Natural killer cell (primary cell): Measurements from ENCODE around the gene NPY2R. TPM values are rescaled to one million over a fixed set of nuclear protein-coding genes. Genes with fewer than 3 reads are reported as not detected.

ENCODE experiments used
- ATAC-seq, 3 donors: fragments of 150-1000 bp in 2 of 3; fragments of 200-7000 bp in 1 of 3; cut with Tn5 transposase; 1 replicate in 1 of 3; 2 replicates in 2 of 3; pipeline ENCODE4 v1.10.0; 2021; ENCODE audit warnings: mild to moderate bottlenecking in 2 of 3, moderate library complexity in 2 of 3
- DNase-seq, 2 donors: peaks; one replicate each; pipeline versions ENCODE4 v3.0.0 to v3.0.0-alpha.2; 2013 to 2021; ENCODE audit warnings: mixed read lengths in 1 of 2
- H3K27ac ChIP-seq: one replicate; pipeline ENCODE4 v1.5.1; 2013; ENCODE audit warnings: mild to moderate bottlenecking, low read length
- H3K27me3 ChIP-seq: one replicate; pipeline ENCODE4 v1.6.1; 2013; ENCODE audit warnings: low read length; ENCODE audit not compliant: control insufficient read depth, insufficient read depth
- H3K36me3 ChIP-seq: one replicate; pipeline ENCODE4 v1.6.1; 2013; ENCODE audit warnings: low read length; ENCODE audit not compliant: control insufficient read depth, insufficient read depth
- H3K4me1 ChIP-seq: one replicate; pipeline ENCODE4 v1.6.1; 2013; ENCODE audit warnings: low read length; ENCODE audit not compliant: control insufficient read depth, insufficient read depth
- H3K4me3 ChIP-seq: one replicate; pipeline ENCODE4 v1.5.1; 2013; ENCODE audit warnings: low read length
- H3K9me3 ChIP-seq: one replicate; pipeline ENCODE4 v1.6.1; 2013; ENCODE audit warnings: low read length; ENCODE audit not compliant: control insufficient read depth, insufficient read depth
- H3K27ac Mint-ChIP-seq, 2 donors: one replicate each; pipeline ENCODE4 v1.8.0; 2022; ENCODE audit warnings: mild to moderate bottlenecking in 2 of 2, mixed read lengths in 2 of 2, moderate library complexity in 1 of 2
- H3K27me3 Mint-ChIP-seq, 2 donors: one replicate each; pipeline ENCODE4 v1.8.0; 2022; ENCODE audit warnings: low read depth in 2 of 2, mixed read lengths in 2 of 2
- H3K36me3 Mint-ChIP-seq: one replicate; pipeline ENCODE4 v1.8.0; 2022; ENCODE audit warnings: mixed read lengths
- H3K4me1 Mint-ChIP-seq, 2 donors: one replicate each; pipeline ENCODE4 v1.8.0; 2022; ENCODE audit warnings: mixed read lengths in 2 of 2
- H3K4me3 Mint-ChIP-seq: one replicate; pipeline ENCODE4 v1.8.0; 2022; ENCODE audit warnings: mild to moderate bottlenecking, moderate library complexity, mixed read lengths
- H3K9me3 Mint-ChIP-seq, 2 donors: one replicate each; pipeline ENCODE4 v1.8.0; 2022; ENCODE audit warnings: mixed read lengths in 2 of 2
- WGBS: methylation state at CpG from one replicate; pipeline ENCODE4 v1.1.7; 2013; ENCODE audit warnings: missing lambda C conversion rate; ENCODE audit not compliant: insufficient coverage; 5-methylcytosine and 5-hydroxymethylcytosine counted together
- intact Hi-C: fragments of 100-400 bp; cut with micrococcal nuclease; formaldehyde crosslinking; loops from one replicate; pipeline ENCODE4 v1.14.2; 2022
- total RNA-seq, 4 donors: library from RNA; stranded (reverse); fragments of 120-200 nt in 1 of 4; gene quantifications; one replicate each; pipeline versions ENCODE4 v1.2.3 to v1.2.4, GENCODE V29; 2013 to 2022
- TF ChIP-seq, protein P1 (sequence below): fragments of 200-600 bp; IDR thresholded peaks from one replicate; pipeline ENCODE4 v1.8.0; 2022; ENCODE audit warnings: antibody characterized with exemption

Gene NPY2R
- total RNA-seq, 3 donors from 2014 or later (not counting 1 experiment from before 2014, with no cell fraction given) = not detected

DNA sequence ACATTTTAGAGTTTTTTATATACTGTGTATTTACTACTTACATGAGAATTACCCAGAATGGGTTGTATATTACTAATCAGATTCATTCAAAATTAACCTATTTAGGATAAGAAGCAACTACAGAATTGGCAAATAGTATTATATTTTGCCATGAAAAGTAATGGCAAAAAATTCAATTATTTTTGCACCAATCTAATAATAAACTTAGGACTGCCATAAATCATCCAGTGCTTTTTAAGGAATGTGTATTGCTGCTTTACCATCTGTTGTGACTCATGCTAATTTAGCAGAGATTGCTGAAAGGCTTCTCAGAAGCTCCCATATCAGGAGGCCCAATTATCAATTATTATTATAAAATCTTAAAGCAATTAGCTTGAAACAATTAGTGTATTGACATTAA, 24.0 kb downstream of the NPY2R start:
- intact Hi-C loops = no loop called here
- H3K27me3 ChIP-seq = no peaks in the 10 kb centered on the region
- no peaks in the 10 kb centered on the region for H3K9me3 ChIP-seq
- Mint-ChIP-seq H3K4me1 (no peaks in the 10 kb centered on the region), H3K36me3 (no peaks in the 10 kb centered on the region), H3K9me3 (peaks cover 0 to 9% of the 10 kb centered on the region in 2 donors), H3K27me3 (no peaks in the 10 kb centered on the region), H3K27ac (no peak overlapping the region), H3K4me3 (no peak overlapping the region)
- no peak overlapping the region for H3K27ac ChIP-seq
- no peak for ATAC-seq
- H3K4me3 ChIP-seq = no peak overlapping the region
- DNase-seq = no peak
- no peaks in the 10 kb centered on the region for H3K36me3 ChIP-seq
- TF ChIP-seq, protein P1, sequence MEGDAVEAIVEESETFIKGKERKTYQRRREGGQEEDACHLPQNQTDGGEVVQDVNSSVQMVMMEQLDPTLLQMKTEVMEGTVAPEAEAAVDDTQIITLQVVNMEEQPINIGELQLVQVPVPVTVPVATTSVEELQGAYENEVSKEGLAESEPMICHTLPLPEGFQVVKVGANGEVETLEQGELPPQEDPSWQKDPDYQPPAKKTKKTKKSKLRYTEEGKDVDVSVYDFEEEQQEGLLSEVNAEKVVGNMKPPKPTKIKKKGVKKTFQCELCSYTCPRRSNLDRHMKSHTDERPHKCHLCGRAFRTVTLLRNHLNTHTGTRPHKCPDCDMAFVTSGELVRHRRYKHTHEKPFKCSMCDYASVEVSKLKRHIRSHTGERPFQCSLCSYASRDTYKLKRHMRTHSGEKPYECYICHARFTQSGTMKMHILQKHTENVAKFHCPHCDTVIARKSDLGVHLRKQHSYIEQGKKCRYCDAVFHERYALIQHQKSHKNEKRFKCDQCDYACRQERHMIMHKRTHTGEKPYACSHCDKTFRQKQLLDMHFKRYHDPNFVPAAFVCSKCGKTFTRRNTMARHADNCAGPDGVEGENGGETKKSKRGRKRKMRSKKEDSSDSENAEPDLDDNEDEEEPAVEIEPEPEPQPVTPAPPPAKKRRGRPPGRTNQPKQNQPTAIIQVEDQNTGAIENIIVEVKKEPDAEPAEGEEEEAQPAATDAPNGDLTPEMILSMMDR = no peak
- no peaks in the 10 kb centered on the region for H3K4me1 ChIP-seq

- no peaks in the 10 kb centered on the region for H3K36me3 Mint-ChIP-seq
- DNase-seq (no peak), ATAC-seq (no peak)
- H3K27me3 ChIP-seq = no peaks in the 10 kb centered on the region
- H3K9me3 ChIP-seq = no peaks in the 10 kb centered on the region
- no peak overlapping the region for H3K4me3 Mint-ChIP-seq
- no peak overlapping the region for H3K27ac ChIP-seq
- no peak overlapping the region for H3K4me3 ChIP-seq
- TF ChIP-seq, protein P1 = no peak
- WGBS = 71% methylated on average over 1 of the region's 1 CpG
- intact Hi-C loops = no loop called here
- H3K9me3 Mint-ChIP-seq = peaks cover 0 to 9% of the 10 kb centered on the region in 2 donors
- H3K4me1 Mint-ChIP-seq = no peaks in the 10 kb centered on the region
- no peaks in the 10 kb centered on the region for H3K27me3 Mint-ChIP-seq
- H3K4me1 ChIP-seq = no peaks in the 10 kb centered on the region
- no peak overlapping the region for H3K27ac Mint-ChIP-seq
- no peaks in the 10 kb centered on the region for H3K36me3 ChIP-seq
Measured at GRCh38 chr4:155234206-155234605, 25.8 kb downstream of the NPY2R start.

GRCh38 chr4:155237567-155237966, 29.1 kb downstream of the NPY2R start:
- H3K4me1 Mint-ChIP-seq = no peaks in the 10 kb centered on the region
- H3K36me3 Mint-ChIP-seq = no peaks in the 10 kb centered on the region
- Histone ChIP-seq H3K4me1 (no peaks in the 10 kb centered on the region), H3K27ac (no peak overlapping the region), H3K9me3 (no peaks in the 10 kb centered on the region), H3K27me3 (no peaks in the 10 kb centered on the region), H3K36me3 (no peaks in the 10 kb centered on the region), H3K4me3 (no peak overlapping the region)
- intact Hi-C loops = no loop called here
- H3K27me3 Mint-ChIP-seq = no peaks in the 10 kb centered on the region
- ATAC-seq = no peak
- WGBS = 86% methylated on average over 1 of the region's 1 CpG
- no peak overlapping the region for H3K4me3 Mint-ChIP-seq
- no peak for DNase-seq
- H3K27ac Mint-ChIP-seq = no peak overlapping the region
- TF ChIP-seq, protein P1 = no peak
- H3K9me3 Mint-ChIP-seq = peaks cover 6 to 13% of the 10 kb centered on the region in 2 donors

- H3K9me3 Mint-ChIP-seq = peaks cover 6 to 7% of the 10 kb centered on the region in 2 donors
- H3K27me3 ChIP-seq = no peaks in the 10 kb centered on the region
- H3K4me1 Mint-ChIP-seq = no peaks in the 10 kb centered on the region
- no peaks in the 10 kb centered on the region for H3K36me3 ChIP-seq
- intact Hi-C loops = no loop called here
- TF ChIP-seq, protein P1 = no peak
- no peak overlapping the region for H3K4me3 Mint-ChIP-seq
- no peaks in the 10 kb centered on the region for H3K36me3 Mint-ChIP-seq
- H3K27ac ChIP-seq = no peak overlapping the region
- H3K4me1 ChIP-seq = no peaks in the 10 kb centered on the region
- H3K27ac Mint-ChIP-seq = no peak overlapping the region
- no peaks in the 10 kb centered on the region for H3K9me3 ChIP-seq
- DNase-seq = no peak
- no peaks in the 10 kb centered on the region for H3K27me3 Mint-ChIP-seq
- WGBS = 97% methylated on average over 3 of the region's 4 CpGs
- no peak for ATAC-seq
- no peak overlapping the region for H3K4me3 ChIP-seq
Measured at GRCh38 chr4:155241225-155241624, 32.8 kb downstream of the NPY2R start.
